ENCODE measurements around the gene PLEKHS1.

DNA sequence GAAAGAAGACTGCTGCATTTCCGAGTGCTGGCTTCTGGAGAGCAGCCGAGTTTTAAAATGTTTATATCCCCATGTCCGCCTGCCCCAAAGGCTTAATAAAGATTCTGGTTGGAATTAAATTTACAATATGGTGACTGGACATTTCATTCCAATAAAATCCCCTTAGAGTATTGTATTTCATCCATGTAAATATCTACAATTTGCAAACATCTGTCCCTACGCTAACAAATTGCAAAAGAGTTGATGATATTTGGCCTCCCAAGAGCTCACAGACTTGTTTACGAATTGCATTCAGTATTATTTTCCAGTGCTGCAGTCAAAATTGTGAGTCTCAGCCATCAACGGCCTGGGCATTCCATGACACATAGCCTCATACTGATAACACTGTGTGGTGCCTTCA lies 50.1 kb downstream of the PLEKHS1 start:
- TF ChIP-seq CTCF (IDR thresholded peaks at IDR 0.05) (no peak), POLR2A (IDR thresholded peaks at IDR 0.05) (no peak)

Measured in lower leg skin (tissue), 3 donors.